Muscle of arm (tissue), 12 donors: ENCODE results near the gene SLC10A1. TPM values are rescaled to one million over a fixed set of nuclear protein-coding genes. Genes with fewer than 3 reads are reported as not detected.
"Not testable (repeated sequence)": the region's sequence is repeated elsewhere in the genome, so short reads cannot be mapped to it uniquely, and the experiment has no call there.

Experiments
- DNase-seq: peaks from one replicate; pipeline ENCODE4 v3.0.0-alpha.2; 2013
- polyA plus RNA-seq, 12 donors: library from polyadenylated mRNA; unstranded; fragments of 120-200 nt; gene quantifications; one replicate each; pipeline ENCODE4 v1.2.1, GENCODE V29; 2013; ENCODE audit not compliant: insufficient read length in 12 of 12

Gene SLC10A1
- polyA plus RNA-seq, 12 donors = 0.09 to 0.21 (median 0.10) TPM; not detected in 9

- no peak for DNase-seq
Observed at GRCh38 chr14:69769623-69770022, 27.4 kb downstream of the SLC10A1 start.

DNA sequence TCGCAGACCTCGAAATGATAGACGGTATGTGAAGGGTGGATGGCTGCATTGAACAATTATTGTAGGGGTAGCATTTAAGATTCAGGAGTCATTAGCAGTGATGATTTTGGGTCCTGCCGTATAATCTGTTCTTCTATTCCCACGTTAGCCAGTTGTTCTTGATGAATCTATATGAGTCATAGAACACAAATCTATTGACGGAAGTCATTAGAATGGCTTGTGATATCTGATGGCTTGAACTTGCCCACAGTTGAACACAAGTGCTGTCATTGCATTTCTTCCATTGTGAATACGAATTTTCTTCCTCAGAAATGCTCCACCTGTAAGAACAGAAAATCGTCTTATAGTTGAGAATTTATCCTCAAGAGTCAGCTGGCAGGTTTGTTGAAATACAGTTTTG, 28.2 kb downstream of the SLC10A1 start:
- no peak for DNase-seq

- DNase-seq = peak; percentile 94
Observed at GRCh38 chr14:69767369-69767999, 29.6 kb downstream of the SLC10A1 start.

DNA sequence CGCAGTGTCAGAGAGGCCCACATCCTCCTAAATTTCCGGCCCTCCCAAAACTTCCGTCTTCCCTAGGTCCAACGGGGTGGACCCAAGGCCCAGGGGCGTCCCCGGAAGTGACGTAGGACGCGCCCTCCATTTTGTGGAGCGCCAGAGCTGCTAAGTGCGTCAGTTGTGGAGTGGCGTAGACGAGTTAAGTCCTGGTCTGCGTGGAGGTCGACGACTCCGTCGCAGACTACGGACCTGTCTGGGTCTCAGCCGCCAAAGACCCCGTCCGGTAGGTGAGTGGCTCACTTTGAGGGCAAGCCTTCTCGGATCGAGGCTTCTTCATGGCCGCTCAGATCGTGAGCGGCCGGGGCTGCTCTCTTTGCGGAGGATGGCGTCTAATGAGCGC, 30.1 kb downstream of the SLC10A1 start, which contains the start of gene SRSF5:
Gene SRSF5 (plus strand): TSS at position 159 of the 385 bp plus-strand sequence. CDS start 1,015 bp downstream, outside the sequence.
- DNase-seq = peak; percentile 99

- DNase-seq = no peak
Observed at GRCh38 chr14:69763761-69764510, 33.1 kb downstream of the SLC10A1 start.

DNA sequence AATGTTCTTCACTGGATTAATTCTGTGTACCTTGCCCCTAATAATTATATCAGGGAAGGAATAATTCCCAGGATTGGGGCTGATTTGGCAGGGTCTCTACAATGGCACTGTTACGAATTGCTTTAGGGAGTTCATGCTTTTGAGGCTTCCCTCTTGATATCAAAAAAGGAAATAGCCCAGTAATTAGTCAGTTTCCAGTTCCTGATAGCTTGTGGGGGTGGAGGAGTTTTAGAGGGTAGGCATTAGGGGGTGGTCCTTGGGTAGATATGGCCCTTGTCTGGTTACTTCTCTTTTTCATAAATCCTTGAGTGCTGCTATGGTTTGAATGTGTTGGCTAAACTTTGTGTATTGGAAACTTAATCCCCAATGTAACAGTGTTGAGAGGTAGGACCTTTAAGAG, 36.2 kb downstream of the SLC10A1 start:
- DNase-seq = no peak

- DNase-seq = no peak
Observed at GRCh38 chr14:69756298-69756697, 40.7 kb downstream of the SLC10A1 start.

- DNase-seq = no peak
Observed at GRCh38 chr14:69755784-69756183, 41.3 kb downstream of the SLC10A1 start.

DNA sequence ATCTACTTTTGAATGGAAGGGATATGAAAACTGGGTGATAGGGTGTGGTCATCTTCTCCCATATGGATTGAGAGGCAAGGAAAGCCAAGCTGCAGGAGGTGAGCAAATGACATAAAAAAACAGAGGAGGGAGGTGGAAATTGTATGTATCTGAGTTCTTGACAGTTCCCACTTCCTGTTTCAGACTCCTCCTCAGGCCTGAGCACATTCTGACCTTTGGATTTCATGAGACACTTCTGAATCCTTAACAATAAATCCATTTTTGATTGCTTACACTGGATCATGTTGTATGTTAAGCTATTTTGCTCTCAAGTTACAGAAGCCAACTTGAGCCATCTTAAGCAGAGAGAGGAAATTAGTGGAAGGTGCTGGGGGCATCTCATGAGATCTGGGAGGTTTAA, 41.7 kb downstream of the SLC10A1 start:
- no peak for DNase-seq

GRCh38 chr14:69754487-69754886, 42.6 kb downstream of the SLC10A1 start:
- no peak for DNase-seq

- no peak for DNase-seq
Observed at GRCh38 chr14:69753860-69754259, 43.2 kb downstream of the SLC10A1 start.

DNA sequence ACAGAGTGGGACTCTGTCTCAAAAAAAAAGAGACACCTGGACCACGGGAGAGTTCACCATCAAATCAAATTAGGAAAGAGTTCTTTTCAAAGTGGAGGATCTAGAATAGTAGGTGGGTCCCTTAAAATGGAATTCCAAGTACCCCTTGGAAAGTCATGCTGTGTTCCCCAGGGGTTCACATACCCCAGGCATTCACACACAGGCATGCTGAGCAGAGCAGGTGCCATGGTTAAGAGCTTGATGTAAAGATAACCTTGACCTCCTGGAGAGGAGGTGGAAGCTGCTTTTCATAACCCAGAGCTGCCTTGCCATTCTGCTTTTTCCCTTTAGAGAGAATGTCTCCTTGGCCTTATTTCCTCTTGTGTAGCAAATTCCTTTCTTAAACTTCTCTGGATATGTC, 44.3 kb downstream of the SLC10A1 start:
- no peak for DNase-seq

- no peak for DNase-seq
Observed at GRCh38 chr14:69750495-69750894, 46.5 kb downstream of the SLC10A1 start.

DNA sequence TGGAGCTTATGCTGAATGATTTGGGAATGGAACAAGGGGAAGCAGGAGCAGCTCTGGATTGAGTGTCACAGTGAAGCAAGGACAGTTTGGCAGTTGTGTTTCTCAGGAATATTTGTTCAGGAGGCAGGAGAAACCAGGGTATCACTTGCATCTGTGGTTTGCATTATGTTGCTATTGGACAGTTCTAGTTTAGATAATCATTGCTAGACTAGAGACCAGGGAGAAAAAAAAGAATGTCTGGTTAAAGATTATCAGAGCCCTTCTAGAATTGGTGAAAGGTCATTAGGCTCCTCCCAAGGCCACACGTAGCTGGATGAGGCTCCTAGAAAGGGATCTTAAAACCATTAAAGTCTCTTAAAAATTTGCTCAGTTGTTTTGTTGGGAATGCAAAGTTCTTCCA, 47.1 kb downstream of the SLC10A1 start:
- DNase-seq = no peak

GRCh38 chr14:69741055-69741454, 56.0 kb downstream of the SLC10A1 start:
- no peak for DNase-seq

- DNase-seq = not testable (repeated sequence)
Observed at GRCh38 chr14:69736405-69736804, 60.6 kb downstream of the SLC10A1 start.

- DNase-seq = not testable (repeated sequence)
Observed at GRCh38 chr14:69731919-69732598, 65.0 kb downstream of the SLC10A1 start.

DNA sequence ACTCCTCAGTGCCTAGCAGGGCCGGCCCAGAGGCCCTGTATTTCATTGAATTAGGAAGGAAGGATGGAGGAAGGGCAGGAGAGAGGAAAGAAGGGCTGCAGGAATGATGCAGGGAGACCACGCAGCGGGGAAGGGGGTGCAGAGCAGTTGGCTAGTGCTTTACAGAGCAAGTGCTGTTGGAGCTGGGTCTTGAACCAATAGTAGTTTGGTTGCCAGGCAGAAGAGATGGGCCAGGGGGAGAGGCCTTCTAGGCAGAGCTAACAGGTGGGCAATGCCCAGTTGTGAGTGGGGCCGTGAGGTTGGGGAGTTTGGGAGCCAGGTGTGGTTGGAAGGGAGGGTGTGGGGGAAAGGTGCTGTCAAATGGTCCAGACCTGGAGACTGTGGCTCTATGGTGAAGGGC, 69.2 kb downstream of the SLC10A1 start:
- DNase-seq = no peak

DNA sequence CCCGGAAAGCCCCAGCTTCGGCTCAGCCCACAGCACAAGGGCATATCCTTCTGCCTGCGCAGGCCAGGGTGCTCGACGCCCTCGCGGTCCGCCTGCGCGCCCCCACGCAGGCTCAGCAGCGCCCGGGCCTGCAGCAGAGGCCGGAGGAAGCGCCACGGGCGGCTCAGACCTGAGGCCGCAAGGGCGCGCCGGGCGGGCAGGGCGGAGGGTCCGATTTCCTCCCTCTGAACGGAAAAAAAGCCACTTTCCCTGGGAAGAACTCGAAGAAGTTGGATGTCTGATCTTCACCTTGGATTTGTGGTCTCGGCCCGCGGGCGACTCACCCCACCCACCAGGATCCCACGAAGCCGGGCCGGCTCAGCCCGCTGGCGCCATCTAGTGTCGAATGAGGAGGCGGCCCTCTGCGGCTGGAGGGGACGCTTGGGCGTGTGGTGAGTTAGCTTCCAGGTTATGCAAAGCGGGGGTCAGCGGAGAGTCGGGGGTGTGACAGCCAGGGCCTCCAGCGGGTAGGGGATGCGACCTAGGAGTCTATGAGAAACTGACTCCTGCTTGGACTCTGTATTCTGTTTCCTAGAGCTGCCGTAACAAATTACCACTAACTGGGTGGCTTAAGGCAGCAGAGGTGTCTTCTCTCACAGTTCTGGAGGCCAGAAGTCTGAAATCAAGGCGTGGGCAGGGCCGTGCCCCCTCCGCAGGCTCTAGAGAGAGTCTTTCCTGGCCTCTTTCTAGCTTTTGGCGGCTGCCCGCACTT, 70.1 kb downstream of the SLC10A1 start:
- DNase-seq = peak; percentile 85
